Measurements from ENCODE around the gene DISC1. TPM values are rescaled to one million over a fixed set of nuclear protein-coding genes. Genes with fewer than 3 reads are reported as not detected.

DISC1 gene
- polyA plus RNA-seq, 3 donors, result 5.5 to 14.7 (median 5.8) TPM

DNA sequence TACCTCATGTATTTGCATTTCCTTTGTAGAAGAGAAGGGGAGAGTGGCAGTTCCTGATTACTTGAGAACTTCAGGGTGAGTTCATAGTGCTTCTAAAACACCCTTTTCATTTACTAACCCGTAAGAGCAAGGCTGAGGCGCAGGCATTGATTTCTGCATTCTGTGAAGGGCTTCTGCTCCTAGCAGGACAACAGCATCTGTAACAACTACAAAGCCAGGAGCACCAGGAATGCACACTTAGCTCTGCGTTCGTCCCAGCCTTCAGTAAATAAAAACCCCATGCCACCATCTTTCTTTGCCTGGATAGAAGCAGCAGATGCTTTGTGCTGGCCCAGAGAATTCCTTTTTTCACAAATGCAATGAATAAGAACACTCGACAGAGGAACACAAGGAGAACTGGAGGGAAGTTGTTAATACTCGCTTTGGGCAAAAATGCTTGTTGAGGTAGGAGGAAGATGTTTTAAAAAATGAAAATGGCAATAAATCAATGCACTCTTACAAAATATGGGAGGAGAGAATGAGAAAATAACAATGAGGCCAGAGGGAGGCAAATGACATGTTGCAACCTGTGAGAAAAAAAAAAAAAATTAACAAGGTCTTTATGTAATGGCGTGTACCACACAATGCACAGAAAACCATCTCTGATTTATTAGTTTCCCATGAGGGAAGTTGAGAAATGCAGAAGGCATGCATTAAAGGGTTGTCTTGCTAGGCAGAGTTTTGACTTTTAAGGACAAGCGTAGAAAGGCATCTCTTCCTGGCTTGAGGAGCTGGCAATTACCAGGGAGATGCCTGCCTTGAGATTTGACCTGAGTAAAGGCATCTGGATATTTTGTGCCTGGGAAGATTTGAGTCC, 418.8 kb downstream of the DISC1 start:
- Mint-ChIP-seq H3K27me3 (ENCODE audit: low read depth in 3 of 3) (peaks cover 0 to 3% (median 1%) of the 10 kb centered on the region in 3 donors), H3K27ac (no peak overlapping the region), H3K9me3 (peaks cover 0 to 8% (median 5%) of the 10 kb centered on the region in 7 donors), H3K36me3 (peaks cover 0 to 2% of the 10 kb centered on the region in 2 donors), H3K4me3 (no peak overlapping the region), H3K4me1 (peaks cover 3% of the 10 kb centered on the region)
- Histone ChIP-seq H3K27me3 (ENCODE audit: control insufficient read depth in 2 of 2, insufficient read depth in 2 of 2, low read length in 2 of 2) (no peaks in the 10 kb centered on the region), H3K9ac (ENCODE audit: insufficient read depth, low read length, poor library complexity, severe bottlenecking) (no peak overlapping the region), H3K9me3 (replicated peaks in 1 of 2; ENCODE audit: control insufficient read depth in 1 of 2, insufficient read depth in 1 of 2, low read length in 2 of 2) (no peaks in the 10 kb centered on the region), H3K27ac (ENCODE audit: low read depth in 1 of 2, low read length in 2 of 2) (no peak overlapping the region), H3K4me1 (ENCODE audit: control insufficient read depth in 1 of 2, insufficient read depth in 2 of 2, low read length in 2 of 2) (no peaks in the 10 kb centered on the region), H3K4me3 (replicated peaks in 1 of 3; ENCODE audit: low read depth in 2 of 3, low read length in 3 of 3) (no peak overlapping the region), H3K36me3 (replicated peaks in 1 of 2; ENCODE audit: control insufficient read depth in 1 of 2, insufficient read depth in 2 of 2, low read length in 2 of 2) (no peaks in the 10 kb centered on the region), H3K79me2 (ENCODE audit: insufficient read depth, low read length) (no peaks in the 10 kb centered on the region), H3K4me2 (replicated peaks; ENCODE audit: extremely low read depth, low read length, poor library complexity, severe bottlenecking) (no peak overlapping the region), H2AFZ (ENCODE audit: insufficient read depth, low read depth, low read length, poor library complexity, severe bottlenecking) (no peak overlapping the region), H4K20me1 (ENCODE audit: insufficient read depth, low read length) (no peaks in the 10 kb centered on the region)
- no peak for DNase-seq
- intact Hi-C loops (cut with micrococcal nuclease), result no loop called here
- no peak for TF ChIP-seq CTCF (IDR thresholded peaks at IDR 0.05)
- WGBS (ENCODE audit: insufficient coverage), result 100% methylated on average over 2 of the region's 8 CpGs

DNA sequence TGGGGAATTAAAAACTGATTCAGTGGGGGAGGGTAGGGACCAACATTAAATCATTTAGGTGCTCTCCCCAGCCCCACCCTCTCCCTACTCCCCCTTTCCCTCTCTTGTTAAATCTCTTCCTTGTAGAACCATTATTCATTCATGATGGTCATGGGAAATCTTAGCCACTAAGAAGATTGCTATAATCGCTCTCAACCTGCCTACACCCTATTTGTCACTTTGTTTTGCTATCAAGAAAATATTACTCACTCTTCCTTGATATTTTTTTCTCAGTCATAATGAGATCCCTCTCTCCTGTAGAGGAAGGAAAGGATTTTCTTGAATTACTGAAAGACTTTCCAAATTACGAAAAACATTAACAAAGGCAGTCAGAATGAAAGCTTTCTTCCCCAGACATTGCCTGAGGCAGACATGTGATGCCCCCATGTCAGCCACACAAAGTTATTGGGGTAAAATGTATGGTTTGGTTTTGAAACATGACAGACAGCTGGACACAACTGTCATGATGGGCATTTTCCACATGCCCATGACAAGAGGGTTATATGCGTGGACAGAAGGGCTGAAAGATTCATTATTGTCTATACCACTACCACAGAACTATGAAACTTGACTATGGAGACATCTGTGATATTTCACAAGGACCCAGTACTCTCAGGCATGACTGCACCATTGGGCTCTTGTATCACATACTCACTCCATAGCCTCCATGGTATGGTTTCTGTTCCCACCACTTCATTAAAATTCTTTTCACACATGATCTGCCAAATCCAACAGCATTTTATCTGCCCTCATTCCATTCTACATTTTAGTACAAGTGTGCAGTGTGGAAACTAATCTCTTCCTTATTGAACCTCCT, 420.1 kb downstream of the DISC1 start:
- peaks cover 10% of the 10 kb centered on the region in 2 donors for H3K4me1 ChIP-seq (ENCODE audit: control insufficient read depth in 1 of 2, insufficient read depth in 2 of 2, low read length in 2 of 2)
- H3K27me3 ChIP-seq (ENCODE audit: control insufficient read depth in 2 of 2, insufficient read depth in 2 of 2, low read length in 2 of 2), result no peaks in the 10 kb centered on the region
- H3K9ac ChIP-seq (ENCODE audit: insufficient read depth, low read length, poor library complexity, severe bottlenecking), result no peak overlapping the region
- no peak overlapping the region for H3K4me2 ChIP-seq (replicated peaks; ENCODE audit: extremely low read depth, low read length, poor library complexity, severe bottlenecking)
- Mint-ChIP-seq H3K4me1 (peaks cover 14% of the 10 kb centered on the region), H3K4me3 (no peak overlapping the region), H3K9me3 (peaks cover 0 to 8% (median 5%) of the 10 kb centered on the region in 7 donors), H3K36me3 (no peaks in the 10 kb centered on the region), H3K27ac (no peak overlapping the region), H3K27me3 (ENCODE audit: low read depth in 3 of 3) (peaks cover 0 to 3% (median 1%) of the 10 kb centered on the region in 3 donors)
- no peak overlapping the region for H3K27ac ChIP-seq (ENCODE audit: low read depth in 1 of 2, low read length in 2 of 2)
- intact Hi-C loops (cut with micrococcal nuclease), result no loop called here
- no peaks in the 10 kb centered on the region for H4K20me1 ChIP-seq (ENCODE audit: insufficient read depth, low read length)
- no peaks in the 10 kb centered on the region for H3K36me3 ChIP-seq (replicated peaks in 1 of 2; ENCODE audit: control insufficient read depth in 1 of 2, insufficient read depth in 2 of 2, low read length in 2 of 2)
- H3K79me2 ChIP-seq (ENCODE audit: insufficient read depth, low read length), result no peaks in the 10 kb centered on the region
- TF ChIP-seq CTCF (IDR thresholded peaks at IDR 0.05), result no peak
- 100% methylated on average over 1 of the region's 3 CpGs for WGBS (ENCODE audit: insufficient coverage)
- no peak overlapping the region for H3K4me3 ChIP-seq (replicated peaks in 1 of 3; ENCODE audit: low read depth in 2 of 3, low read length in 3 of 3)
- no peak for DNase-seq
- no peaks in the 10 kb centered on the region for H3K9me3 ChIP-seq (replicated peaks in 1 of 2; ENCODE audit: control insufficient read depth in 1 of 2, insufficient read depth in 1 of 2, low read length in 2 of 2)
- H2AFZ ChIP-seq (ENCODE audit: insufficient read depth, low read depth, low read length, poor library complexity, severe bottlenecking), result no peak overlapping the region

Measured in CD14-positive monocyte (primary cell).